Measurements from ENCODE around the gene TCP11.
"Not testable (repeated sequence)": the region's sequence is repeated elsewhere in the genome, so short reads cannot be mapped to it uniquely, and the experiment has no call there.

Gene TCP11

DNA sequence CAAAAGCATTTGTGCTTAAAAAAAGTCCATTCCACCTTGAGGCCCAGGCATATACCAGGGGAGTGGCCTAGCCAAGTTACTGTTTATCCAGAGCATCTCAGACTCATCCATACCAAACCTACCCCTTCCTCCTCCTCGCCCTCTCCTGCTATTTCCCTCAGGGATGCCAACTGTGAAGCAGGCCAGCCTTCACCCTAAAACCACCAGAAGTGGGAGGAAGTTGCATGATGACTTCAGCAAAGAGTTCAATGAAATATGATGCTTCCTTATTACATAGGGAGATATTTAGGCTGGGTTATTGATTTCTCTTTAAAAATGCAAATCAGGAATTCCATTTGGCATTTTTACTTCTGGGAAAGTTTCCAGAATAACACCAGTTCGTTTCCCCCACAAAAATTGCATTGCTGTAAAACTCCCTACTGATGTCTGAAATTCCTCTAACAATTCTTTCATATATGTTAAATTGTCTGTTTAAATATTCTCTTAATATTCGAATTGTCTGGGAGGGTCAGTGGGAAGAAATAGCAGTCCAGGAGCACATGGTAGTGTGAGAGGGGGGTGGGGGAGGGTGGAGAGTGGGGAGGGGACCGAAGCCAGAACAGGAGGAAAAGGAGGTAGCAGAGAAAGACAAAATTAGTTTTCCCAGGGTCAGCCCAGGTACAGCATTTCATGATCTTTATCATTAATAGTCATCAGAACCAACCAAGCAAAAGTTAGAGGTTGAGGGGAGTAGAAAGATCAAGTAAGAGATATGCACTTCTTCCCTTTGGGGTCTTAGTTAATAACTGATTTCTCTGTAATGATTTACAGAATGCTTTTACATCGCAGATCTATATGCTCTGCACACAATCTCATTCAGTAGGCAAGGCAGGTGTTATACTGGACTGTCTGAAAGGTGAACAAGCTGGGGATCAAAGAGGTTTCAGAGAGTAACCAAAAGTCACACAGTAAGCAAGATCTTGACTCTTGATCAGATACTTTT, 1.7 kb upstream of the TCP11 start:
- no peak for DNase-seq

- no peak for DNase-seq
These were observed 516 bp downstream of the TCP11 start for GRCh38 chr6:35140639-35141006.

- peak; percentile 69 for DNase-seq
These were observed 1.1 kb downstream of the TCP11 start for GRCh38 chr6:35139924-35140638.

DNA sequence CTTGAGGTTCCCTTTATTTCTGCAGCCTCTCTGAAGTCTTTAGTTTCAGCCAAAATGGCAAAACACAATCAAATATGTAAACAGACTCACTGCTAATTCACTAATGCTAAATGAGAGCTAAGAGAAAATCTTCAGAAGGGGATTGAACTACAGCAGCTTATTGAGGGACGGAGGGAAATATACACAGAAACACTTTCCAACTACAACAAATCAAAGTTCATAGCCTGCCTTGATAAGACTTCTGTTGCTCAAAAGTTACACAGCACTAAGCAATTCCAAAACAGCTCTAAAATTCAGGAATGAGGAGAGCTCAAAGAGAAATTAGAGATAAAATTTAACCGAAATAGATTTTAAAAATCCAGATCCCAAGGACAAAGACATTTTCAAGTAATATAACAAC, 1.7 kb downstream of the TCP11 start:
- no peak for DNase-seq

- not testable (repeated sequence) for DNase-seq
These were observed 2.9 kb downstream of the TCP11 start for GRCh38 chr6:35138191-35138590.

- DNase-seq: no peak
These were observed 5.0 kb downstream of the TCP11 start for GRCh38 chr6:35136185-35136584.

DNA sequence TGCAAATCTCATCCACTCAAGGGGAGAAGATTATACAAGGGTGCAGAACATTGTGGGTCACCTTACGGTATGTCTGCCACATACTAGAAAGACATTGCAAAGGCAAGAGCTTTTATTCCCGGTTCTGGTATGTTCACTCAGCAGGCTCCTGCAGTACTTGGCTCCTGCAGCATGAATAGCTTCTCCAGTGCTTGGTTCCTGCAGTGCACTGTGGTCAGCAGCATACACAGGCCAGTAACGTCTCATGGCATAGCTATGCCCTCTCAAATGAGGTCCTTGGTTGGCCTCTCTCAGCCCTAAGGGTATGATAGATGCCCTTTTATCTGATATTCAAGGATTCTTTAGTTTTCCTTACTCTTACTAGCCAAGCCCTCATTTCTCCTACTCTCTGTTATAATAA, 12.6 kb downstream of the TCP11 start:
- DNase-seq: no peak

DNA sequence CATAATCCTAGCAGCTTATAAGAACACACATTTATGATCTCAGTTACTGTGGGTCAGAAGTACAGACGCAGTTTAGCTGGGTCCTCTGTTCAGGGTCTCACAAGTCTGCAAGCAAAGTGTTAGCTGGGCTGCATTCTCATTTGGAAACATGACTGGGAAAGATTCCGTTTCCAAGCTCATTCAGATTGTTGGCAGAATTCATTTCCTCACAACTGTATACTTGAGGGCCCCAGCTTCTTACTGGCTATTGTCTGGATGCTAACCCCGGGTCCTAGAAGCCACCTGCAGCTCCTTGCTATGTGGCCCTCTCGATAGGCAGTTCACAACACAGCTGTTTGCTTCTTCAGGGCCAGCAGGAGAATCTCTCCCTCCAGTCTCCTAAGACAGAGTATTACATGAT, 13.1 kb downstream of the TCP11 start:
- peak; percentile 45 for DNase-seq

GRCh38 chr6:35124356-35124755, 16.8 kb downstream of the TCP11 start:
- DNase-seq: no peak

DNA sequence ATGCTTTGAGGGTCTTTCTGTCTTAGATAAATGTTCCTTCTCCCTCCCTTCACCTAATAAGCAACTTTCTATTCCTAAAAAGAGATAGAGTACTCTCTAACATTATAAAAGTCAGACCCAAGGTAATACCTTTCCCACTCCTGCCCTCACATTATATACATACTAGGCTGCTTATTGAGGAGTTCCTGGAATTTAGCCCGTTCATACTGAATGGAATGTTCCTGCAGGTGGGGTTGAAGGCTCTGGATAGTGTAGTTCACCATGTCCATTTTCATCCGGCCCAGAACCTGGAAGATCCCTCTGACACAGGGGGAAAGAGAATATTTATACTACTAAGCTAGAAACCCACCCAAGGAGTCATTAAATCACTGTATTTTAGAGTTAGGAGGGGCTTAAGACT, 20.4 kb downstream of the TCP11 start:
- DNase-seq: no peak

DNA sequence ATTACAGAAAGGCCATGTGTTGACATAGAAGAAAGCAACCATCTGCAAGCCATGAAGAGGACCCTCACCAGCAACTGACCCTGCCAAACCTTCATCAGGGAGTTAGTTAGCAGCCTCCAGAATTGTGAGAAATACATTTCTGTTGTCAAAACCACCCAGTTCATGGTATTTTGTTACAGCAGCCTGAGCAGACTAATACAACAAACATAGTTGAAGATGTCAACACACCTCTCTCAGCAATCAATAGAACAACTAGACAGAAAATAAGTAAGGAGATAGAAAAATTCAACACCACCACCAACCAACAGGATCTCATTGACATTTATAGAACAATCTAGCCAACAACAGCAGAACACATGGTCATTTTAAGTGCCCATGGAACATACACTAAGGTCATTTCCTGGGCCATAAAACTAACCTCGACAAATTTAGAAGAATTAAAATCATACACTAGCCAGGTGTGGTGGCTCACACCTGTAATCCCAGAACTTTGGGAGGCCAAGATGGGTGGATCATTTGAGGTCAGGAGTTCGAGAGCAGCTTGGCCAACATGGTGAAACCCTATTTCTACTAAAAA, 32.7 kb downstream of the TCP11 start:
- DNase-seq: no peak

- not testable (repeated sequence) for DNase-seq
These were observed 33.4 kb downstream of the TCP11 start for GRCh38 chr6:35107761-35108160.

DNA sequence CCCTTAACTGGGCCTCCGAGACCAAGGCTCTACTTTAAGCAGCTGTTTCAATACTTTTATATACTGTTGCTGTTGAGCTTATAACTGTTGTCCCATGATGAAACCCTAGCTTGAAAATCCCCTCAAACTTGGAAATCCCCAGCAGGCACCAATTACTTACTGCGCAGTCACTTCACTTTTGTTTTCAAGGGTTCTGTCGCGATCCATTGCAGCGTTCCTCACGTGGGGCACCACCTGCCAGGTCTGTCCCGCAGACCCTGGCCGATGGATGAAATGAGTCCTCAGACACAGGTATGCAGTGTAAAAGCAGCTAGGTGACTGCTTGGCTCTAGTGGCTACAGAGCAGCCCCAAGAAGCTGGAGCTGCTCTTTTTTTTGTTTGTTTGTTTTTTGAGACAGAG, 33.9 kb downstream of the TCP11 start:
- not testable (repeated sequence) for DNase-seq

DNA sequence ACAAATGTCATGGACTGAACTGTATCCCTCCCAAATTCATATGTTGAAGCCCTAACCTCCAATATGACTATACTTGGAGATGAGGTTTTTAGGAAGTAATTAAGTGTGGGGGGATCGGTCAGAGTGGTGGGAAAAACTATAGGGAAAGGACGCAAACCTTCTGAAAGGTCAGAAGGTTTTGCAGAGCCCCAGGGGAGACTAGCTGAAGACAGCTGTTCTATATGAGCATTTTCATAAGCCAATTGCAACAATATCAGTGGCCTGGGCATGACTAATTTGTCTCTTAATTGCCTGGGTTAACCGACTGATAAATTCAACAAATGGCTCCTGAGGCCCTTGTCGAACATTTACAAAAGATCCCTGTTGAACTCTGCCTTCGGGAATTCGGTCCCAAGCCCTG, 35.1 kb downstream of the TCP11 start:
- not testable (repeated sequence) for DNase-seq

GRCh38 chr6:35105078-35105477, 36.1 kb downstream of the TCP11 start:
- no peak for DNase-seq

GRCh38 chr6:35099116-35099515, 42.0 kb downstream of the TCP11 start:
- no peak for DNase-seq

DNA sequence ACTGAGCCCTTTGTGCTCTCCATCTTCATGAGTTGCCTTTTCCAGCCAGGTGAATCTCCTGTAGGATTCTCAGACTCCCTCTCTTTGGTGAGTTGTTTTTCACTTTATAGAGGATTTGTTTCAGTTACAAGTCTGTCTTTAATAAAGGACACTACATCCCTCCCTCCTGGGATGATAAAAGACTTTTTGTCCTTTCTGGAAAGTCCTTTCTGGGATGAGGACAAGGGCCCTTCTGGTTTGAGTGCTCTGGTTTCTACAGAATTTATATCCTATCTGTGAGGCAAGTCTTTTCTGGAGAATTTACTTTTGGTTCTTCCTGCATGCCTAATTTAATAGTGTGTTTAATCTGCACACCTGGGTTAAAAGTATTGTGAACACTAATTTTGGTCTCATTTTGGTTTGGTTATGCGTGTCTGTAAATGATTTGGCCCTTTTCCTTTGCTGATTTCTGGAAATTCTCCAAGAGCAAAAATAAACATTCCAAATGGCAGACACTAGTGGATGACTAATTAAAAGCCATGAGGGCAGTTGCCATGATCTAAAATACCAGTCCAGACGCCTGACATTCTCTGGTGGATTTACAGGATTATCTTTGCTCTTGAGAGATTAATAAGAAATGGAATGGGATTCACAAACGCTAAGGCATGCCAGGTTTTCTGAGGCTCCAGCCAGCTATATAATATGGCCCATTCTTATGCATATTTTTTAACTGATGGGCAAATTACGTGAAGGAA, 44.8 kb downstream of the TCP11 start:
- DNase-seq: no peak

- DNase-seq: no peak
These were observed 47.0 kb downstream of the TCP11 start for GRCh38 chr6:35094183-35094582.

- DNase-seq: no peak
These were observed 47.4 kb downstream of the TCP11 start for GRCh38 chr6:35093783-35094182.

DNA sequence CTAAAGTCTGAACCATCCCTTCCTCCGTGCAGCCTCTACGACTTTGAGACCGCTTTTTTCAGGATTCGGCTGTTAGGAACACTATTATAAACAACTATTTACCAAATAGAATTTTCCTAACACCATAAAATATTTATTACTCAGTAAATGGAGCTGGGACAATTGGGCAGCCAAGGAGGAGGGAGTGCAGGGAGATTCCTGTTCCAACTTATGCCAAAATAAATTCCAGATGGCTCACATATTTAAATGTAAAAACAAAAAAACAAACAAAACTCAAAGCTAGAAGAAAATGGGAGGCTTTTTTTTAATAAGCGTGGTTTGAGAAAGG, 48.1 kb downstream of the TCP11 start:
- no peak for DNase-seq

DNA sequence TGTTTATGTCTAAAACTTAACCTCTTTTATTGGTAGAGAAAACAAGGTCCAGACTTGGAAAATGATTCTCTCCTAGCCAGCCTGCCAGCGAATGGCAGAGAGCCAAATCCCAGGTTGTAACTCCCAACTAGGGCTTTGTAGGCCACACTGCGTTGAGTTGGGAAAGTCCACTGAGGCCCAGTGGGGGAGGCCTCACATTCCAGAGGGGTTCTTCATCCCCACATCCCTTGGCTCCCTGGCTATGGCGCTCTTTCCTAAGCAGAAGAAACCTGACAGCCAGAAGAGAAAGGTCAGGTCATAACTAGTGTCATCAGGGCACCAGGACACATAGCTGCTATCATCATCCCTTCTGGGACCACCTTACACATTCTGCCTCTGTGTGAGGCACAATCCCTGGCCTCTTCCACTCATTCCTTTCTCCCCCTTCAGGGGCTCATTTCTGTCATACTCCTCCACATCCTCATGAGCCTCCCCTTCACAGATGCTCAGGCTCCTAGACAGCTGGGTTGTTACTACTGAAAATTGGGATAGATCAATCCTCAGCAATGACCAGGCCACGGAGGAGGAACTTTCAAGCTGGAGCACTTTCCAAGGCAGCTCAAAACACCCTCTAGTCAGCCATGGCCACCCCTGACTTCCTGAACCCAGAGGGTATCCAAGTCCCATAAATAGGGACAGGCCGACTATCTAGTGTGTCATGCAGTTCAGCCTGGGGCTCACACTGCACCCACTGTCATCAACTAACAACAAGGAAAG, 48.6 kb downstream of the TCP11 start:
- no peak for DNase-seq

DNA sequence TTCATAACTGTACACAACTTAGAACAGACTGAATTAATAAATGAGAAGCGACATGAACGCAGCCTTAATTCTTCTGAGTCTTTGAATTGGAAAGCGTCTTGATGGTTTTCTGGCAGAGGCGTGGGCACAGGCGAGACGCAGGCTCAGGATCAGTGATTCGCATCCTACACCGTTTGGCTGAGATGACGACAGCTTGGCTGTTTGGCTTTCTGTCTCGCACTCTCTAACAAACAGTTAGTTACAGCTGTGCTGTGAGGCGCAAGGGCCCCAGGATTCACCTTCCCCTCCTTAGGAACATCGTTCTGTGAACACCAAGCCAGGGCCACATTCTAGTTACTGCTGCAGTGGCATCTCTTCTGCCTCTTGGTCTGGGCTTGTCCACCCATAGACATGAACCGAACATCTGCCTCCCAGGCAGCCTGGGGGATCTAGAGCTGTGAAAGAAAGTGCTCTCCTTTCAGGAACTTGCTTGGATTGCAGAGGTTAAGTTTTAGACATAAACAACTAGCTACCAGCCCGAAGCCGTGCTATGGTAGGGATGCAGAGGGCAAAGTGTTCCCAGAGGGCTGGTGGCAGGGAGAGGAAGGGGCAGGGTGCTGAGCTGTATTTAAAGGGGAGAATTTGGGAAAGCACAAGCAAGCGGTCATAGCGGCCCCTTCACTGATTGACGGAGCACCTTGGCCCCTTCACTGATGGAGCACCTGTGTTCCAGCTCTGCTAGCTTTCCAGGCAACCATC, 49.6 kb downstream of the TCP11 start:
- no peak for DNase-seq

All from right hindlimb (tissue), 1 donor.